HG02943 (cell line): Measurements from ENCODE around the gene CLEC18C.
"Not testable (repeated sequence)": the region's sequence is repeated elsewhere in the genome, so short reads cannot be mapped to it uniquely, and the experiment has no call there.

Source experiments
- ATAC-seq: cut with Tn5 transposase; IDR thresholded peaks from one replicate; pipeline ENCODE4 v1.9.1; 2021; ENCODE audit warnings: mild to moderate bottlenecking, low read depth, moderate library complexity; ENCODE audit not compliant: unreplicated experiment

The CLEC18C gene

GRCh38 chr16:70158261-70158939 is 15.2 kb upstream of the CLEC18C start:
- ATAC-seq: no peak

- ATAC-seq: no peak
Observed at GRCh38 chr16:70159355-70160348, 13.9 kb upstream of the CLEC18C start.

GRCh38 chr16:70160388-70160787 is 13.2 kb upstream of the CLEC18C start:
- no peak for ATAC-seq

GRCh38 chr16:70160821-70161220 is 12.8 kb upstream of the CLEC18C start:
- ATAC-seq: no peak

- ATAC-seq: no peak
Observed at GRCh38 chr16:70161350-70161749, 12.2 kb upstream of the CLEC18C start.

GRCh38 chr16:70162041-70162451 is 11.5 kb upstream of the CLEC18C start:
- no peak for ATAC-seq

- no peak for ATAC-seq
Observed at GRCh38 chr16:70163596-70163995, 10.0 kb upstream of the CLEC18C start.

GRCh38 chr16:70166688-70167087 is 6.9 kb upstream of the CLEC18C start:
- ATAC-seq: not testable (repeated sequence)

GRCh38 chr16:70173916-70174315 is 329 bp downstream of the CLEC18C start:
- ATAC-seq: not testable (repeated sequence)

- not testable (repeated sequence) for ATAC-seq
Observed at GRCh38 chr16:70174387-70174932, 873 bp downstream of the CLEC18C start.

GRCh38 chr16:70187858-70188607 is 14.4 kb downstream of the CLEC18C start:
- ATAC-seq: not testable (repeated sequence)

GRCh38 chr16:70188608-70188915 is 15.0 kb downstream of the CLEC18C start:
- ATAC-seq: not testable (repeated sequence)

GRCh38 chr16:70190574-70190973 is 17.0 kb downstream of the CLEC18C start:
- not testable (repeated sequence) for ATAC-seq

GRCh38 chr16:70196683-70197300 is 23.2 kb downstream of the CLEC18C start:
- ATAC-seq: not testable (repeated sequence)

- not testable (repeated sequence) for ATAC-seq
Observed at GRCh38 chr16:70197611-70198010, 24.0 kb downstream of the CLEC18C start.

- not testable (repeated sequence) for ATAC-seq
Observed at GRCh38 chr16:70198230-70198629, 24.6 kb downstream of the CLEC18C start.

- not testable (repeated sequence) for ATAC-seq
Observed at GRCh38 chr16:70198666-70199065, 25.1 kb downstream of the CLEC18C start.

GRCh38 chr16:70199170-70199569 is 25.6 kb downstream of the CLEC18C start:
- ATAC-seq: not testable (repeated sequence)

GRCh38 chr16:70200063-70200462 is 26.5 kb downstream of the CLEC18C start:
- not testable (repeated sequence) for ATAC-seq

- not testable (repeated sequence) for ATAC-seq
Observed at GRCh38 chr16:70203508-70203907, 29.9 kb downstream of the CLEC18C start.
